Measurements from ENCODE around the gene KDM2A. TPM values are rescaled to one million over a fixed set of nuclear protein-coding genes. Genes with fewer than 3 reads are reported as not detected.

KDM2A gene
- total RNA-seq = 67.9 TPM

DNA sequence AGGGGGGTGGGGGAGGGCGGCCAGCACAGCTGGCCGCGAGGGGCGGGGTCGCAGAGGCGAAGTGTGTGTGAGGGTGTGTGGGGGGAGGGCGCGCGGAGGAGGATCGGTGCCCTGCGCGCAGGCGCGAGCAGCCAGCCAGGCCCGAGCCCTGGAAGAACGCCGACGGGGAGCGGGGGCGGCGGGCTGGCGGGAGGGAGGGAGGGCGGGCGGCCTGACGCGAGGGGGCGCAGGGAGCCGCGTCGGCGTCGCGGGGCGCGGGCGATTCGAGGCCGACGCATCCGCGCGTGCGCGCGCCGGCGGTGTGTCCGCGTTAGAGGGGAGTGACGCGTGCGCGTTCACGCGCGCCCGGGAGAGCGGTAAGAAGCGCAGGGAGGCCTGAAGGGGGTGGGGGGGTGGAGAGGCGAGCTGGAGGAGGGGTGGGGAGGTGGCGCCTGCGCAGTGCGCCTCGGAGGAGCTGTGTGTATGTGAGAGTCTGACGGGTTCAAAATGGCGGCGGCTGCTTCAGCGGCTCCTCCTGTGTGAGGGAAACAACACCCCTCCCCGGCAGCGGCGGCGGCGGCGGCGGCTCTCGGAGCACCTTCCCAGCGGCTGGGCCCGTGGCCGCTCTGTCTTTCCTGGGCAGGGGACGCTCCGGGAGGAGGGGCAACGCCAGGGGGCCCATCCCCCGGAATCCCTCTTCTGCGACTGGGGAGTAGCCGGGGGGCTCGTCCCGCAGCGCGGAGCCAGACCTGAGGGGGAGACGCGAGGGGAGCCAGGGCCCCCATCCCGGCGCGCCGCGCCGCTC, at the start of gene KDM2A:
TSS of gene KDM2A (plus strand) at position 463 of the 784 bp plus-strand sequence. CDS start 2,054 bp downstream, outside the sequence.
- DNase-seq (ENCODE audit: low read depth in 2 of 3, low spot score in 2 of 3) = peak; percentile 99 to 100 (median 100)

- DNase-seq (ENCODE audit: low read depth in 2 of 3, low spot score in 2 of 3) = peak; percentile 33 to 76 (median 63)
These were observed 47.4 kb upstream of the KDM2A start for GRCh38 chr11:67071420-67072284.

DNA sequence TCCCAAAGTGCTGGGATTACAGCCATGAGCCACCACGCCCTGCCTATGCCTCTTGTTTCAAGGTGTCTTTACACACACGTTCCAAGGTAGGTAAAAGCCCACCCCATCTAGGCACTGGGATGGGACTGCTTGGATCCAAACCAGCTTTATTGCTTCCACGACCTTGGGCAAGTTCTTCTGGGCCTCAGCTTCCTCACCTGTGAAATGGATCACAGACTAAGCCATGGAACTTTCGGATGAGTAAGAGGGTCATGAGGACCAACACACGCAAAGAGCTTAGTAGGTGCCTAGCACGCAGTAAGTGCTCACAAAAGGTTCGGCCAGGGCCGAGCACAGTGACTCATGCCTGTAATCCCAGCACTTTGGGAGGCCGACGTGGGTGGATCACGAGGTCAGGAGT, 46.8 kb upstream of the KDM2A start:
- no peak for DNase-seq (ENCODE audit: low read depth in 2 of 3, low spot score in 2 of 3)

DNA sequence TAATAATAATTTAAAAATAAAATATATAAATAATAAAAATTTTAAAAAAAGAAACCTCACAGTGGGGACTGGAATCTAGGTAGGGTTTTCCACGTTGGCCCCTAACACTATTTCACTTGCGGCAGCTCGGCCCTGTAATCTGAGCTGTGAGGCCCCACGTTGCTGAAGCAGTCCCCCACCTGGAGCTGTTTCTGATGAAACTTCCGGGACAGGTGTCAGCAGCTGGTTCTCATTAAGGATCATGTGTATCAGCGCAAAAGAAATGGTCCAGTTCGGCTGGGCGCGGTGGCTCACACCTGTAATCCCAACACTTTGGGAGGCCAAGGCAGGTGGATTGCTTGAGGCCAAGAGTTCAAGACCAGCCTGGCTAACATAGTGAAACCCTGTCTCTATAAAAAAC, 45.2 kb upstream of the KDM2A start:
- no peak for DNase-seq (ENCODE audit: low read depth in 2 of 3, low spot score in 2 of 3)

- no peak for DNase-seq (ENCODE audit: low read depth in 2 of 3, low spot score in 2 of 3)
These were observed 42.9 kb upstream of the KDM2A start for GRCh38 chr11:67076202-67076601.

- DNase-seq (ENCODE audit: low read depth in 2 of 3, low spot score in 2 of 3) = no peak
These were observed 39.9 kb upstream of the KDM2A start for GRCh38 chr11:67079065-67079705.

DNA sequence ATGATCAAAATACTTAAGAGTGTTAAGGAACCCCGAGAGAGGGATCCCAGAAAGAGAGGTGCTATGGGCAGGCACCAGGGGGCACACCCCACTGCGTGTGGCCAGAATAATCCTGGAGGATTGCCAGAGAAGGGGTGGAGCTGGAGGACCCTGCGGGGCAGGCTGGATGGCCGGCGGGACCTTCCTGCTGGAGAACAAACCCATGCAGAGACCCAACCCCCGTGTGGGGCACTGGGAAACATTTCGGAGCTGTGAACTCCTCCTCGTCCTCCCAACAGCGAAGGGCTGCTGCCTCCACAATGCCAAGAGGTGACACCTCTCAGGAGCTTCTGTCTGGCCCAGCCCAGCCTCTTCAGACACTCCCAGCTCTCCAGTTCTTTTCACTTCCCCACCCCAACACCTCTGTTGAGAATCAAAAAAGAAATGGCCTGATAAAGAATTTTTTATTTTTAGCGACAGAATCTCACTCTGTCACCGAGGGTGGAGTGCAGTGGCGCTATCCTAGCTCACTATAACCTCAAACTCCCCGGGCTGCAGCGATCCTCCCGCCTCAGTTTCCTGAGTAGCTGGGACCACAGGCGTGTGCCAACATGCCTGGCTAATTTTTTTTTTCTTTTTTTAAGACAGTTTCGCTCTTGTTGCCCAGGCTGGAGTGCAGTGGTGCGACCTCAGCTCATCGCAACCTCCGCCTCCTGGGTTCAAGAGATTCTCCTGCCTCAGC, 36.8 kb upstream of the KDM2A start:
- peak in 2 of 3 donors; percentile 34 to 45 for DNase-seq (ENCODE audit: low read depth in 2 of 3, low spot score in 2 of 3)

GRCh38 chr11:67083786-67084366, 35.2 kb upstream of the KDM2A start:
- DNase-seq (ENCODE audit: low read depth in 2 of 3, low spot score in 2 of 3) = no peak

- DNase-seq (ENCODE audit: low read depth in 2 of 3, low spot score in 2 of 3) = no peak
These were observed 33.4 kb upstream of the KDM2A start for GRCh38 chr11:67085617-67086016.

DNA sequence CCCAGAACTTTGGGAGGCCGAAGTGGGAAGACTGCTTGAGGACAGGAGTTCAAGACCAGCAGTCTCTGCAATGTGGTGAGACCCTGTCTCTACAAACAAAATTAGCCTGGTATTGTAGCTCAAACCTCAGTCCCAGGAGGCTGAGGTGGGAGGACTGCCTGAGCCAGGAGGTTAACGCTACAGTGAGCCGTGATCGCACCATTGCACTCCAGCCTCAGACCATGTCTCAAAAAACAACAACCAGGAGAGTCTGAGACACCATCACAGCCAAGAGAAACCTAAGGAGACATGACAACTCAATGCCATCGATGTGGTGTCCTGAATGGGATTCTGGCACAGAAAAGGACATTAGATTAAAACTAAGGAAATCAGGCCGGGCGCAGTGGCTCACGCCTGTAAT, 28.3 kb upstream of the KDM2A start:
- no peak for DNase-seq (ENCODE audit: low read depth in 2 of 3, low spot score in 2 of 3)

- no peak for DNase-seq (ENCODE audit: low read depth in 2 of 3, low spot score in 2 of 3)
These were observed 23.9 kb upstream of the KDM2A start for GRCh38 chr11:67095214-67095507.

GRCh38 chr11:67098799-67099429, 20.1 kb upstream of the KDM2A start:
- DNase-seq (ENCODE audit: low read depth in 2 of 3, low spot score in 2 of 3) = no peak

DNA sequence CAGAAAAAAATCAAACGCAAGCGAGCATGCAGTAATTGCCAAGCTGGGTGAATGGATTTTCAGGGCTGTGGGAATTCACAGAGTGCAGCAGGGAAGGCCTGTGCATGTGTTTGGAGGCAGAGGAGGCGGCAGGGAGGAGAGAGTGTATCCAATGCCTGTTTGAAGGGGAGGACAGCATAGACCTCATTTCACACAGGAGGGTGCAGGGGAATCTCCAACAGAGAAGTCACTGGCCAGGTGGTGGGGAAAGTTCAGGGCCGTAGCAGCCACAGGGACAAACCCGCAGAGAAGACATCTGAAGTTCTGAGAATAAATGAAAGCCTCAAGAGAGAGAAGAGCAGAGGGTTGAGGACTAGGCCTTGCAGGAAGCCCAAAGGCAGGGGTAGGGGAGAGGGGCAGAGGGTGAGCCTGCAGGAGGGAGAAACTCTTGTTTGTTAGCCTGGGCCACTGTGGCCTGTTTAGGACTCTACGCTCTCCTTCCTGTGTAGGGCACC, 19.2 kb upstream of the KDM2A start:
- DNase-seq (ENCODE audit: low read depth in 2 of 3, low spot score in 2 of 3) = no peak

DNA sequence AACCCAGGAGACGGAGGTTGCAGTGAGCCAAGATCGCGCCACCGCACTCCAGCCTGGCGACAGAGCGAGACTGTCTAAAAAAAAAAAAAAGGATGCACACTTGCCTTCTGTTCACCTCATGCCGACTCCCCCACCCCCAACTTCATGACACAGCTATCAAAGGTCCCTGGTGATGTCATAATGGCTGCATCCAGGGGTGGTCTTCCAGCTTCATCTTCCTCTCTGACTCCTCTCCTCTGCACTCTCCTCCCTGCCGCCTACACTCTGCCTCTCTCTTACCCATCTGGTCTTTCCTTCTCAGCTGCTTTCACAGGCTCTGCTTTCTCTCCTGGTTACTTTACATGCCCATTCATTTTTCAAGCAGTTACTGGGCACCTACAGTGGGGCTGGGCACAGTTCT, 16.4 kb upstream of the KDM2A start:
- DNase-seq (ENCODE audit: low read depth in 2 of 3, low spot score in 2 of 3) = no peak

DNA sequence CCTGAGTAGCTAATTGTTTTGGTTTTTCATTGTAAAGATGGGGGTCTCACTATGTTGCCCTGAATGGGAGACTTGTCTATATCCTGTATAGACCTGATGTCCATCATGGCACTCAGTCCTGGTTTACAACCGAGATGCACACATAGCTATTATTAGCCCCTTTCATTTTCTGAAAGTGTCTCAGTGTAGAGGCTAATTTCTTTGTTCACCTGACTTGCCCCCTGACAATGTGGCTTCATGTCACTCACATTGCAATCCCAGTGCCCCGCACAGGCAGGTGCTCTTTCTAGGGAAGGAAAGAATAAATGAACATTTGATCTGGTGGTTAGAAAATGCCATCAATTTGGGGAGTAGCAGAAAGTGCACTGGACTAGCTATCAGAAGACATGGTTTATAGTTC, 13.1 kb upstream of the KDM2A start:
- no peak for DNase-seq (ENCODE audit: low read depth in 2 of 3, low spot score in 2 of 3)

DNA sequence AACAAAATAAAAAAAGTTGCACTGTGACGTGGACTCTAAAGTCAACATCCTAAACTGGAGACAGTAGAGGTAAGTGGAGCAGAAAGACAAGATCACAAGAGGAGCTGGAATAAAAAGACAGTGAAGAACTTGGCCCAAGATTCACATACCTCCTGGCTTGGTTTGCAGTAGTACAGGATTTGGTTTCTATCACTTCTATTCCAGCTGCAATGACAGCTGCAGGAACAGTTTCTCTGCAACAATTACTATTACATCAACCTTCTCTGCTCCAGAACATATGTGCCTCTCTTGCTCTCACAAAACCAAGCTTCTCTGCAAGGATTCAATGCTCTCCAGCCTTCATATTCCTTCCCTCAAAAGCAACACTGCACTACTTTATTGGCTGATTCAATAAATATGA, 7.8 kb upstream of the KDM2A start:
- DNase-seq (ENCODE audit: low read depth in 2 of 3, low spot score in 2 of 3) = no peak

- peak in 1 of 3 donors; percentile 12 for DNase-seq (ENCODE audit: low read depth in 2 of 3, low spot score in 2 of 3)
These were observed 5.8 kb upstream of the KDM2A start for GRCh38 chr11:67113231-67113721.

DNA sequence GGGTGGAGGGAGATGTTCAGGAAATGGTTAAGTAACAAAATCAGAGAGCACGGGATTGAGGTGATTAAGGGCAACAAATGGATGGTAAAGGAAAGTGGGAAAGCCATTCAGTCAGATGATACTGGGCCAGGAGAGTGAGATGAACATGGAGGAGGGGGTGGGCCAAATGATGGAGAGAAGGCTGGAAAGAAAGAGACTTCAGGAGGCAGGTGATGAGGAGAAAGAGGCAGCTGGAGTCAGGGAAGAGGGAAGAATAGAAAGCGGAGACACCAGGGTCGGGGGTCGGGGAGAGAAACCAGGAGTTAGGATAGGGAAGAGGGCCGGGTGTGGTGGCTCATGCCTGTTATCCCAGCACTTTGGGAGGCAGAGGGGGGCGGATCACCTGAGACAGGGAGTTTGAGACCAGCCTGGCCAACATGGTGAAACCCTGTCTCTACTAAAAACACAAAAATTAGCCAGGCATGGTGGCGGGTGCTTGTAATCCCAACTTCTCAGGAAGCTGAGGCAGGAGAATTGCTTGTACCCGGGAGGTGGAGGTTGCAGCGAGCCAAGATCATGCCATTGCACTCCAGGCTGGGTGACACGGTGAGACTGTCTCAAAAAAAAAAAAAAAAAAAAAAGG, 4.7 kb upstream of the KDM2A start:
- DNase-seq (ENCODE audit: low read depth in 2 of 3, low spot score in 2 of 3) = no peak

GRCh38 chr11:67116758-67117105, 2.3 kb upstream of the KDM2A start:
- DNase-seq (ENCODE audit: low read depth in 2 of 3, low spot score in 2 of 3) = no peak
